ENCODE data around the gene PDIA5.
A peak's percentile ranks its signal among the peaks of the same experiment; 100 is the strongest.

Gene PDIA5

GRCh38 chr3:123113889-123114450 is 47.1 kb downstream of the PDIA5 start:
- peak in 2 of 51 donors; percentile 11 to 26 for DNase-seq

- DNase-seq = no peak
Observed at GRCh38 chr3:123116116-123116515, 49.3 kb downstream of the PDIA5 start.

- DNase-seq = no peak
Observed at GRCh38 chr3:123119388-123119787, 52.6 kb downstream of the PDIA5 start.

- peak in 4 of 51 donors; percentile 4 to 48 (median 24) for DNase-seq
Observed at GRCh38 chr3:123119802-123120201, 53.0 kb downstream of the PDIA5 start.

- DNase-seq = no peak
Observed at GRCh38 chr3:123120573-123120972, 53.7 kb downstream of the PDIA5 start.

- DNase-seq = no peak
Observed at GRCh38 chr3:123122057-123122456, 55.2 kb downstream of the PDIA5 start.

GRCh38 chr3:123122525-123123315 is 55.9 kb downstream of the PDIA5 start:
- DNase-seq = no peak

GRCh38 chr3:123123716-123124616 is 57.1 kb downstream of the PDIA5 start:
- no peak for DNase-seq

- DNase-seq = peak in 1 of 51 donors; percentile 40
Observed at GRCh38 chr3:123124971-123125370, 58.1 kb downstream of the PDIA5 start.

- peak in 1 of 51 donors; percentile 49 for DNase-seq
Observed at GRCh38 chr3:123126031-123126430, 59.2 kb downstream of the PDIA5 start.

- no peak for DNase-seq
Observed at GRCh38 chr3:123126653-123127052, 59.8 kb downstream of the PDIA5 start.

GRCh38 chr3:123129092-123129491 is 62.3 kb downstream of the PDIA5 start:
- DNase-seq = no peak

GRCh38 chr3:123129532-123129931 is 62.7 kb downstream of the PDIA5 start:
- DNase-seq = no peak

GRCh38 chr3:123130079-123130750 is 63.4 kb downstream of the PDIA5 start:
- DNase-seq = no peak

- DNase-seq = no peak
Observed at GRCh38 chr3:123134671-123135070, 67.8 kb downstream of the PDIA5 start.

- DNase-seq = no peak
Observed at GRCh38 chr3:123137001-123137400, 70.2 kb downstream of the PDIA5 start.

- no peak for DNase-seq
Observed at GRCh38 chr3:123138839-123139444, 72.1 kb downstream of the PDIA5 start.

- DNase-seq = no peak
Observed at GRCh38 chr3:123139522-123139921, 72.7 kb downstream of the PDIA5 start.

- DNase-seq = no peak
Observed at GRCh38 chr3:123140550-123140949, 73.7 kb downstream of the PDIA5 start.

GRCh38 chr3:123141276-123141675 is 74.5 kb downstream of the PDIA5 start:
- no peak for DNase-seq
